ENCODE data around the gene CDC37L1.

CDC37L1 gene

GRCh38 chr9:4669890-4670289 is 9.5 kb upstream of the CDC37L1 start:
- DNase-seq, result no peak

- DNase-seq, result no peak
Observed at GRCh38 chr9:4670591-4670990, 8.8 kb upstream of the CDC37L1 start.

- DNase-seq, result no peak
Observed at GRCh38 chr9:4671737-4672136, 7.6 kb upstream of the CDC37L1 start.

GRCh38 chr9:4674783-4675182 is 4.6 kb upstream of the CDC37L1 start:
- DNase-seq, result no peak

- DNase-seq, result no peak
Observed at GRCh38 chr9:4677392-4677791, 2.0 kb upstream of the CDC37L1 start.

- DNase-seq, result peak; percentile 29
Observed at GRCh38 chr9:4678679-4679267, 596 bp upstream of the CDC37L1 start.

GRCh38 chr9:4680173-4680525 is 780 bp downstream of the CDC37L1 start:
- no peak for DNase-seq

- no peak for DNase-seq
Observed at GRCh38 chr9:4680750-4681149, 1.4 kb downstream of the CDC37L1 start.

- no peak for DNase-seq
Observed at GRCh38 chr9:4684820-4685219, 5.5 kb downstream of the CDC37L1 start.

- DNase-seq, result no peak
Observed at GRCh38 chr9:4686112-4686511, 6.7 kb downstream of the CDC37L1 start.

- DNase-seq, result no peak
Observed at GRCh38 chr9:4686584-4686983, 7.2 kb downstream of the CDC37L1 start.

- no peak for DNase-seq
Observed at GRCh38 chr9:4689021-4689420, 9.7 kb downstream of the CDC37L1 start.

GRCh38 chr9:4689687-4690104 is 10.3 kb downstream of the CDC37L1 start:
- no peak for DNase-seq

GRCh38 chr9:4690144-4690543 is 10.8 kb downstream of the CDC37L1 start:
- DNase-seq, result no peak

GRCh38 chr9:4691795-4692194 is 12.4 kb downstream of the CDC37L1 start:
- no peak for DNase-seq

- DNase-seq, result no peak
Observed at GRCh38 chr9:4700091-4700490, 20.7 kb downstream of the CDC37L1 start.

GRCh38 chr9:4700932-4701331 is 21.6 kb downstream of the CDC37L1 start:
- no peak for DNase-seq

GRCh38 chr9:4701526-4701925 is 22.2 kb downstream of the CDC37L1 start:
- no peak for DNase-seq

- DNase-seq, result no peak
Observed at GRCh38 chr9:4704129-4704528, 24.8 kb downstream of the CDC37L1 start.

- no peak for DNase-seq
Observed at GRCh38 chr9:4706021-4706420, 26.7 kb downstream of the CDC37L1 start.

GRCh38 chr9:4706971-4707622 is 27.7 kb downstream of the CDC37L1 start:
- DNase-seq, result no peak

GRCh38 chr9:4709380-4709779 is 30.0 kb downstream of the CDC37L1 start:
- no peak for DNase-seq

- no peak for DNase-seq
Observed at GRCh38 chr9:4713849-4714248, 34.5 kb downstream of the CDC37L1 start.

GRCh38 chr9:4714266-4715016 is 35.1 kb downstream of the CDC37L1 start:
- DNase-seq, result no peak

Measured in NK-92 treated with Interleukin-12 subunit alpha and Interleukin-12 subunit beta, amount 100 ng/mL, for 24 hours (cell line).